Dendritic cell treated with granulocyte-macrophage colony-stimulating factor and Interleukin-4, amounts not matched to agents 40 ng/mL and 50 ng/mL, for 4 days (primary cell): ENCODE results near the gene METTL15.
"Not testable (repeated sequence)": the region's sequence is repeated elsewhere in the genome, so short reads cannot be mapped to it uniquely, and the experiment has no call there.

Source experiments
- H3K27ac Mint-ChIP-seq: one replicate; pipeline ENCODE4 v1.8.0; 2022; ENCODE audit warnings: mild to moderate bottlenecking, mixed read lengths
- H3K27me3 Mint-ChIP-seq: one replicate; pipeline ENCODE4 v1.8.0; 2022; ENCODE audit warnings: mild to moderate bottlenecking, mixed read lengths
- H3K36me3 Mint-ChIP-seq: one replicate; pipeline ENCODE4 v1.8.0; 2022; ENCODE audit warnings: low read depth, mixed read lengths
- H3K4me1 Mint-ChIP-seq: one replicate; pipeline ENCODE4 v1.8.0; 2022; ENCODE audit warnings: low read depth, mixed read lengths
- H3K4me3 Mint-ChIP-seq: one replicate; pipeline ENCODE4 v1.8.0; 2022; ENCODE audit warnings: mild to moderate bottlenecking, moderate library complexity, mixed read lengths
- H3K9me3 Mint-ChIP-seq: one replicate; pipeline ENCODE4 v1.8.0; 2022; ENCODE audit warnings: mixed read lengths
- intact Hi-C: fragments of 100-400 bp; cut with micrococcal nuclease; formaldehyde crosslinking; loops from one replicate; pipeline ENCODE4 v1.15.0; 2022

Gene METTL15

DNA sequence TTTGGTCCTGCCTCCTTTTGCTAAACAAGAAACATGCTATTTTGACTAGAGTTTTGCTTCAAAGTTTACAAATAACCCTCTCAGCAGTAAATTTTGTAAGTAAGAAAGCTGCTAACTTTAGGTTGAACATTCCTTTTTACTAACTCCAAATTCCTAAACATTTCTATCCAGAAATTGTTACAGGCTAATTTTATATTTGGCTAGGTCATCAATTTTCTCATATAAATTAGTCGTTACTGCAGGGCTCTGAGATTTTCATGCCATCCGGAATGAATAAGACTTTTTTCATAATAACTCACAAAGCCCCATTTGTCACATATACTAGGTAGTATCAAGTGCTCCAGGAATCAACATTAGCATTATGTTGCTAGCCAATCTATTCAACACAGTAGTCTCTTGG is 143.1 kb downstream of the METTL15 start:
- Mint-ChIP-seq H3K36me3 (no peaks in the 10 kb centered on the region), H3K4me1 (no peaks in the 10 kb centered on the region), H3K27me3 (no peaks in the 10 kb centered on the region), H3K27ac (no peak overlapping the region), H3K4me3 (no peak overlapping the region), H3K9me3 (peaks cover 19% of the 10 kb centered on the region)
- intact Hi-C loops, result no loop called here

DNA sequence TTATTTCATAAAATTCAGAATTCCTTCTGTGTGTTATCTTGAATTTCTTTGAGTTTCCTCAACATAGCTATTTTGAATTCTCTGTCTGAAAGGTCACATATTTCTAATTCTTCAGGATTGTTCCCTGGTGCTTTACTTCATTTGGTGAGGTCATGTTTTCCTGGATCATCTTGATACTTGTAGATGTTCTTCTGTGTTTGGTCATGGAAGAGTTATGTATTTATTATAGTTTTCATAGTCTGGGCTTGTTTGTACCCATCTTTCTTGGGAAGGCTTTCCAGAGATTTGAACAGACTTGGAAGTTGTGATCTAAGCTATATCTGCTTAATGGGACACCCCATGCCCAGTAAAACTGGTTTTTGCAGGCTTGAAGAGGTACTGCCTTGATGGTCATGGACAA is 149.6 kb downstream of the METTL15 start:
- no peak overlapping the region for H3K27ac Mint-ChIP-seq
- intact Hi-C loops, result no loop called here
- H3K4me3 Mint-ChIP-seq, result no peak overlapping the region
- peaks cover 6% of the 10 kb centered on the region for H3K36me3 Mint-ChIP-seq
- H3K4me1 Mint-ChIP-seq, result no peaks in the 10 kb centered on the region
- peaks cover 34% of the 10 kb centered on the region for H3K9me3 Mint-ChIP-seq
- no peaks in the 10 kb centered on the region for H3K27me3 Mint-ChIP-seq

DNA sequence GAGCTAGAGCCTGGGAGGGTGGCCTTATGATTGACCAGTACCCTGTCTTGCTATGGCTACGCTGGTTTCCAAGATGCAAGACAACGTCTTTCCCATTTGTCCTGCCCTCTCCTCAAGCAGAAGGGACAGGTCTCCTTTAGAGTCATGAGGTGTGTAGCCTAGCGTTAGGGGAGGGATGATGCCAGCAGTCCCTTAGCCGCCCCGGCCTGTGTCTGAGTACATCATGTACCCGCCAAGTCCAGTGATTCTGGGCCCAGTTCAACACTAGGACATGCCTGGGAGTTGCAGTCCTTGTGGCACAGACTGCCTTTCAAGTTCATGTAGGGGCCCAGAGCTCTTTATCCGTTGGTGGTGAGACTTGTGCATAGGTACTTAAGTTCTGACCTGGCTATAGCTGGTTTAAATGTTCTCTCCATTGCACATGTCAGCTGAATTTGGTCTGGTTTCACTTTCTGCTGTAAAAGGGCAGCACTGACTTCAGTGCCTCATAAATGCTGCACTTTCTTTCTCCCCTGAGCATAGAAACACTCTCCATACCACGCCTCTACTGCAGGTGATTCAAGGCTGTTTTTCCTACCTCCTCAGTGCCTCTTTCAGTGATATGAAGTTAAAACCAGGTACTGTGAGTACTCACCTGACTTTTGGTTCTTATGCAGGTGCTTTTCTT is 151.1 kb downstream of the METTL15 start:
- intact Hi-C loops, result no loop called here
- Mint-ChIP-seq H3K27ac (no peak overlapping the region), H3K27me3 (no peaks in the 10 kb centered on the region), H3K4me3 (no peak overlapping the region), H3K36me3 (peaks cover 6% of the 10 kb centered on the region), H3K4me1 (no peaks in the 10 kb centered on the region), H3K9me3 (peaks cover 27% of the 10 kb centered on the region)

DNA sequence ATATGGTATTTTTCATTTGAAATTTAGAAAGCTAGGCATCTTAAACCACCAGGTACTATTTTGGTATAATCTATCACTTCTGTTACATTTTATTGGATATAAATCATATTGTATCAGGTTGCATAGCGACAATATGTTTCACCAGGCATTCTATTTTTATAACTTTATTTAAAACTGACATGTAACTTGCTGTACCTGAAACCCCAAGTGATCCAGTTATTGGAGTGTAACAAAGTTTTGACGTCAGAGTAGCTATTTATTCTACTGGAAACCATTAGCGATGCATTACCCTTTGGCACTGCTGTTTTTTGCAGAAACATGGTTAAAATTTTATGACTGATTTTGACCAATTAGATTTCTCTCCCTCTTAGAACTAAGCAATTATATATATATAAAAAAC is 160.7 kb downstream of the METTL15 start:
- Mint-ChIP-seq H3K36me3 (peaks cover 7% of the 10 kb centered on the region), H3K27ac (no peak overlapping the region)

DNA sequence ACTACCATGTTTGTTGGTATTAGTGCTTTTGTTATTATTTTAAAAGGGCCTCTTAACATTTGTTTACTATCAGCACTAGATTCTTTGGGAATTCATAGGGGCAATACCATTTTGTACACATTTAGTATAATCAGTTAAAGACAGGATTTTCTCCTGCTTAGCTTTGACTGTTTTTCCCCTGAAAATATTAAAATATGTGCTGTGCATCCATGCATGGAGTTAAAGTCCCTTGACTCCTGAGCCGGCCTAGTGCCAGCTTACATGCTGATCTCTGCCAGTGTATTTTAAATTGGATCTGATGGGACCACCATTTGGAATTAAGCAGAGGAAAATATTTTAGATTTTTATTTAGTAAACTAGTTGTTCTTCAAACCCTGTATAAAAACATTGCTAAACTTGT is 161.4 kb downstream of the METTL15 start:
- Mint-ChIP-seq H3K27me3 (no peaks in the 10 kb centered on the region), H3K27ac (no peak overlapping the region), H3K9me3 (peaks cover 17% of the 10 kb centered on the region), H3K4me3 (no peak overlapping the region), H3K36me3 (peaks cover 7% of the 10 kb centered on the region), H3K4me1 (no peaks in the 10 kb centered on the region)
- intact Hi-C loops, result no loop called here

More for the DNA sequence above, 160.7 kb downstream of the METTL15 start:
- H3K27me3 Mint-ChIP-seq, result no peaks in the 10 kb centered on the region
- intact Hi-C loops, result no loop called here
- H3K4me3 Mint-ChIP-seq, result no peak overlapping the region
- no peaks in the 10 kb centered on the region for H3K4me1 Mint-ChIP-seq
- H3K9me3 Mint-ChIP-seq, result peaks cover 17% of the 10 kb centered on the region

DNA sequence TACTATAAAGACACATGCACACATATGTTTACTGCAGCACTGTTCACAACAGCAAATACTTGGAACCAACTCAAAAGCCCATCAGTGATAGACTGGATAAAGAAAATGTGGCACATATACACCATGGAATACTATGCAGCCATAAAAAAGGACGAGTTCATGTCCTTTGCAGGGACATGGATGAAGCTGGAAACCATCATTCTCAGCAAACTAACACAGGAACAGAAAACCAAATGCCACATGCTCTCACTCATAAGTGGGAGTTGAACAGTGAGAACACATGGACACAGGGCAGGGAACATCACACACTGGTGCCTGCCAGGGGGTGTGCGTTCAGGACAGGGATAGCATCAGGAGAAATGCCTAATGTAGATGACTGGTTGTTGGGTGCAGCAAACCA is 164.1 kb downstream of the METTL15 start:
- intact Hi-C loops, H3K9me3 Mint-ChIP-seq: not testable (repeated sequence)

DNA sequence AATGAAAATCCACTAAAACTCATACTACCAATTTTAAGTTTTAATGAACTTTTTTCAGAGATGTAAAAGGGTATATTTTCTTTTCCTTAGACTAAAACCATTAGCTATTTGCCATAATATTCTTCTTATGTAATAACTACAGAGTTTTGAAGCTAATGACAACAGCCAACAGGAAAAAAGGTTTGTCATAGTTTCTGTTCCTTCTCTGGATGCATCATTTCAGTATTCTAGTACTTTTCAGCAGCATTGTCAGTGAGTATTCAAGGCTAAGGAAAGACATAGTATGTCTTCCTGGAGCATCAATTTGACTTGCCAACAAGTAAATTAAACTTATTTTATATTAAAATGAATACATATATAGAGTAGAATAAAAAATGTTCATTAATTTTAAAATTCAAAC is 166.0 kb downstream of the METTL15 start:
- Mint-ChIP-seq H3K27me3 (no peaks in the 10 kb centered on the region), H3K9me3 (no peaks in the 10 kb centered on the region), H3K36me3 (peaks cover 7% of the 10 kb centered on the region), H3K27ac (no peak overlapping the region), H3K4me3 (no peak overlapping the region), H3K4me1 (no peaks in the 10 kb centered on the region)
- intact Hi-C loops, result no loop called here

More for the DNA sequence above, 164.1 kb downstream of the METTL15 start:
- not testable (repeated sequence) for H3K4me1 Mint-ChIP-seq, H3K4me3 Mint-ChIP-seq, H3K27ac Mint-ChIP-seq, H3K27me3 Mint-ChIP-seq, H3K36me3 Mint-ChIP-seq

DNA sequence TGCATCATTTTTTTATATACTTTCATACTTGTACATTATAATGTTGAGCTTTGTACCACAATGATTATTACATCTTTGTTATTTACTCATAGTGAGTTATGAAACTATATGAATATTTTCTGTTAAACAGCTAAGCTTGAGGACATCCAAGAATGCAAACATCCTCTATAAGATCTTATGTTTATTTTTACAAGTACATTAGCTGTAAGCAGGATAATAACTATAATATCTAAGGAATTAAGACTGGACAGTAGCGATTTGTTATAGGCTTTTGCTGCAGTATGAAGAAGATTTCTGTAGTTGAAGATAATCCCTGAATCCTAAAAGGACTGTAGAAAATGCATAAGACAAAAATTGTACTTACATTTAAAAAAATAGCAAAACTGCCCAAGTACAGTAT is 176.0 kb downstream of the METTL15 start:
- no peak overlapping the region for H3K27ac Mint-ChIP-seq
- no peaks in the 10 kb centered on the region for H3K27me3 Mint-ChIP-seq
- H3K9me3 Mint-ChIP-seq, result peaks cover 8% of the 10 kb centered on the region
- no peaks in the 10 kb centered on the region for H3K36me3 Mint-ChIP-seq
- no peaks in the 10 kb centered on the region for H3K4me1 Mint-ChIP-seq
- intact Hi-C loops, result no loop called here
- no peak overlapping the region for H3K4me3 Mint-ChIP-seq

DNA sequence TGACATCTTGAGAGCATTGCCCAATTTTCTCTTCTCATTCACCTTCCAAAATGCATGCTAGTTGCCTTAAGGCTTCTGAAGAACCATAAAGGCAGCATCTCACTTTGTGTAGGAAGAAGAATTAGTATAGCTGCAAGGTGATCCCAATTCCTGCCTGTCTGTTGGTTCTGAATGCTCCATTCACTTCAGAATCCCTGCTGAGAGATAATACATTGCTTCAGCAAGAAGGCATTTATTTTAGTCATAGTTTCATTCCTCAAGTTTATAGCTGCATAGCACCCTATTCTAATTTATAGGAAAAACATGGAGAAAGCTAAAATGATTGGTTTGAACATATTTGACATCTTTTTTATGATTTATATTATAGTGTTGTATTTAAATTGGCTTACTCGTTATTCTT is 181.3 kb downstream of the METTL15 start:
- Mint-ChIP-seq H3K27me3 (no peaks in the 10 kb centered on the region), H3K4me1 (no peaks in the 10 kb centered on the region), H3K9me3 (no peaks in the 10 kb centered on the region), H3K36me3 (peaks cover 5% of the 10 kb centered on the region), H3K4me3 (no peak overlapping the region), H3K27ac (no peak overlapping the region)
- intact Hi-C loops, result no loop called here

DNA sequence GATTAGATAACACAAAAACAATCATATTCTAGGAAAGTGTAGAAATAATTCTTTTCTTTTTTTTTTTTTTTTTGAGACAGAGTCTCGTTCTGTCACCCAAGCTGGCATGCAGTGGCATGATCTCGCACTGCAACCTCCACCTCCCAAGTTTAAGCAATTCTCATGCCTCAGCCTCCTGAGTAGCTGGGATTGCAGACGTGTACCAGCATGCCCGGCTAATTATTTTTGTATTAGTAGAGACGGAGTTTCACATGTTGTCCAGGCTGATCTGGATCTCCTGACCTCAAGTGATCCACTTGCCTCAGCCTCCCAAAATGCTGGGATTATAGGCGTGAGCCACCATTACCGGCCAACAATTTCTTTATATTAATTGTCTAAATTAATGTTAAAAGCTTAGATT is 182.8 kb downstream of the METTL15 start:
- H3K4me3 Mint-ChIP-seq, H3K27me3 Mint-ChIP-seq, H3K36me3 Mint-ChIP-seq, H3K4me1 Mint-ChIP-seq, H3K27ac Mint-ChIP-seq, H3K9me3 Mint-ChIP-seq, intact Hi-C loops: not testable (repeated sequence)

DNA sequence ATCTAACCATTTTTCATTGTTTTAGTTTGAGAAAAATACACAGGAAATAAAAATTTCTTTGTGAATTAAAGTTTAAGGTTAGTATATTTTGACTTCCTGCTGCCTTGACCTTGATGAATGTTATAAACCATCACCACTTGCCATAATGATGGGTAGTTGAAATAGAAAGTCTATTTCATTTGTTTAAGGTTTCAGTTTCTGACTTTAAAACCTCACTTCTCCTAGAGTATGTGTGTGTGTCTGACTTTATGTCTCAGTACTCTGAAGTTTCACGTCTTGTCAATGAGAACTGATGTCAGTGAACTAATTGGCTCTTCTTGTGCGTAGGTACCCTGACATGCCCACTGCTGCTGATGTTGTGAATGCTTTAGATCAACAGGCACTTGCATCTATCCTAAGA is 188.2 kb downstream of the METTL15 start:
- H3K27ac Mint-ChIP-seq, result no peak overlapping the region
- H3K27me3 Mint-ChIP-seq, result no peaks in the 10 kb centered on the region
- no peaks in the 10 kb centered on the region for H3K9me3 Mint-ChIP-seq
- intact Hi-C loops, result no loop called here
- H3K4me1 Mint-ChIP-seq, result no peaks in the 10 kb centered on the region
- peaks cover 5% of the 10 kb centered on the region for H3K36me3 Mint-ChIP-seq
- no peak overlapping the region for H3K4me3 Mint-ChIP-seq

DNA sequence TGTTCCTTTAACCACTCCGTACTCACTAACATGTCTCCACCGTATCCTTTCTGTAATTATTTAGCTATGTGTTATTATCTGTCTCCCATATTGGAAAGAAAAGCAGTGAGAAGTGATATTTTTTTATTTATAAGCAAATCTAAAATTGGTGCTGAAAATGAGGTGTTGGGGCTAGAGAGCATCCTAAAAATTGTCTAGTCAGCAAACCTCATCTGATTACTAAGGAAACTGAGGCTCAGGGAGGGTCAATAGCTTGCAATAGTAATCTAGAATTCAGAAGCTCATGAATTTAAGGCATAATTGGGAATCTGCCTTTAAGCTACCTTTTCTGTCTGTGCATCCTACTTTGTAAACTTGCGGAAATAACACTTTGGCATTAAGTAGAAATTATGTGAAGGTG is 190.0 kb downstream of the METTL15 start:
- intact Hi-C loops, result no loop called here
- H3K27ac Mint-ChIP-seq, result no peak overlapping the region
- no peak overlapping the region for H3K4me3 Mint-ChIP-seq
- H3K4me1 Mint-ChIP-seq, result no peaks in the 10 kb centered on the region
- no peaks in the 10 kb centered on the region for H3K27me3 Mint-ChIP-seq
- no peaks in the 10 kb centered on the region for H3K9me3 Mint-ChIP-seq
- peaks cover 5% of the 10 kb centered on the region for H3K36me3 Mint-ChIP-seq

DNA sequence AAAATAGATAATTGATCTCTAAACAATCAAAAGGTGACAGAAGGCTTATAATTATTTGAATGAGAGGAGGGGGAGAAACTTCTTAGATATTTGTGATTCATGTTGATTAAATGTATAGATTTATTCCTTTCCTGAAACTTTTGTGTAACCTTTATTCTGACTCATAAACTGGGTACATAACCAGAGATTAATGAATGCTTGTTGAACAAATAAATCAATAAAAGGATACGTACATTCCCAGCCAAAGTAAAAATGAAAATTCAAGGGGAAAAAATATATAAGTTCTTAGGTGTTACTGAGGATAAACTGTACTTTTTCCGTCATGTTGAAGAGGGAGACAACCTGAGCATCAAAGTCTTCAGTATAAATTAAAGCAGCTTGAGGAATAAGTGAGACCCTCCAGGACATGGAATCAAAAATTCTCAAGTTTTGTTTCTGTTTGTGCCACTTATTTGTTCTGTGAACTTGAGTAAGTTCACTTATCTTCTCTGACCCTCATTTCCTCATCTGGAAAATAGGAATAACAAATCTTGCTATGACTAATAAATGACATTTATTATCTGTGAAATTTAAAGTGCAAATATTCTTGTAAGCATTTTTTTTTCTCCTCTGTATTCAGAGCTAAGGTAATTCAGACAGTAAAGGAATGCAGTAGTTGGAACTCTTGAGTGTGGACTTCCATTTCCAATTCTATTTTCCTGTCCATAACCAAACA is 195.4 kb downstream of the METTL15 start:
- H3K4me1 Mint-ChIP-seq, result no peaks in the 10 kb centered on the region
- H3K36me3 Mint-ChIP-seq, result peaks cover 5% of the 10 kb centered on the region
- H3K27me3 Mint-ChIP-seq, result no peaks in the 10 kb centered on the region
- no peak overlapping the region for H3K27ac Mint-ChIP-seq
- intact Hi-C loops, result no loop called here
- H3K9me3 Mint-ChIP-seq, result no peaks in the 10 kb centered on the region
- no peak overlapping the region for H3K4me3 Mint-ChIP-seq

DNA sequence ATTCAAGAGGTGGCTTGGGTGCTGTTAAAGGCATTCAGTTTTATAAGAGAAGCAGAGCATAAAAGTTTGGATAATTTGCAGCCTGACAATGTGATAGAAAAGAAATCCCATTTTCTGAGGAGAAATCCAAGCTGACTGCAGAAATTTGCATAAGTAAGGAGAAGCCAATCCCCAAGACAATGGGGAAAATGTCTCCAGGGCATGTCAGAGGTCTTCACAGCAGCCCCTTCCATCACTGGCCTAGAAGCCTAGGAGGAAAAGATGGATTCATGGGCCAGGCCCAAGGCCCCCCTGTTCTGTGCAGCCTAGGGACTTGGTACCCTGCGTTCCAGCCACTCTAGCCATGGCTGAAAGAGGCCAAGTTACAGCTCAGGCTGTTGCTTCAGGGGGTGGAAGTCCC is 207.3 kb downstream of the METTL15 start:
- no peaks in the 10 kb centered on the region for H3K4me1 Mint-ChIP-seq
- peaks cover 9% of the 10 kb centered on the region for H3K9me3 Mint-ChIP-seq
- no peaks in the 10 kb centered on the region for H3K27me3 Mint-ChIP-seq
- intact Hi-C loops, result no loop called here
- no peak overlapping the region for H3K27ac Mint-ChIP-seq
- H3K4me3 Mint-ChIP-seq, result no peak overlapping the region
- peaks cover 10% of the 10 kb centered on the region for H3K36me3 Mint-ChIP-seq

DNA sequence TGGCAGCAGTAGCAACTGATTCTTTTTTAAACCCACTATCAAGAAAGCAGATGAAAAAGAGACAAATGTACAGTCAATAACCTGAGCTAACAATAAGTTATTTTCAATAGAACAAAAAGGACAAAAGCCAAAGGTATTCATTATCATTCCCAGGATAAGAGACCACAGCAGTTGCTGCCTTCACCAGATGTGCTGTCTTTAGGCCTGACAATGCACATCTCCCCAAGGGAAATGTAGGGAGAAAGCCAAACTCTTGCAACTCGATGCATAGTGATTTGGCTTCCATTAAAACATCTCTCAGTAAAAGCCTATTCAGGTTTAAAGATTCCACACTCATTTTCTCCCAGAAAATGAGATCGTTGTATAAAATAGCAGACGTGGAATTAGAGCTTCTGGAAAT is 210.7 kb downstream of the METTL15 start:
- intact Hi-C loops, result no loop called here
- Mint-ChIP-seq H3K27ac (no peak overlapping the region), H3K9me3 (peaks cover 9% of the 10 kb centered on the region)

More for the DNA sequence above, 210.7 kb downstream of the METTL15 start:
- Mint-ChIP-seq H3K4me1 (peaks cover 7% of the 10 kb centered on the region), H3K36me3 (peaks cover 10% of the 10 kb centered on the region), H3K4me3 (no peak overlapping the region), H3K27me3 (no peaks in the 10 kb centered on the region)
